Nucleus accumbens (tissue), 56 donors: ENCODE measurements around the gene CFAP46.

Experiments used
- DNase-seq, 56 donors: peaks; one replicate each; lab custom pipeline; 2025; lab: John Stamatoyannopoulos, UW

The CFAP46 gene

DNA sequence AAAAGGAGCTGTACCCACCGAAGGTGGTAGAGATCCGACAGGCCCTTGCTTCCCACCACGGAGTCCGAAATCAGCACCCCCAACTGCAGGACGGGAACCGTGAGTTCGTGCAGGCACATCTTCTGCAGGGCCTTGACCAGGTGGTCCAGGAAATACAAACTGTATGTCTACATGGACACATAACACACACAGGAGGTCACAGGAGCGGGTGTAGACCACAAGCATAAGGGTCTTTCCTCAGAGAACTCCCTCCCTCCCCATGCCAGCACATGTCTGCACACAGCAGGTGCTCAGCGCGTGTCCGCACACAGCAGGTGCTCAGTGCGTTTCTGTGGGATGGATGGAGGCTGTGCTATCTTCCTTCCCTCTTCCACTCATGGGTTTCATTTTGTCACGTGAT, 69.7 kb downstream of the CFAP46 start:
- no peak for DNase-seq

DNA sequence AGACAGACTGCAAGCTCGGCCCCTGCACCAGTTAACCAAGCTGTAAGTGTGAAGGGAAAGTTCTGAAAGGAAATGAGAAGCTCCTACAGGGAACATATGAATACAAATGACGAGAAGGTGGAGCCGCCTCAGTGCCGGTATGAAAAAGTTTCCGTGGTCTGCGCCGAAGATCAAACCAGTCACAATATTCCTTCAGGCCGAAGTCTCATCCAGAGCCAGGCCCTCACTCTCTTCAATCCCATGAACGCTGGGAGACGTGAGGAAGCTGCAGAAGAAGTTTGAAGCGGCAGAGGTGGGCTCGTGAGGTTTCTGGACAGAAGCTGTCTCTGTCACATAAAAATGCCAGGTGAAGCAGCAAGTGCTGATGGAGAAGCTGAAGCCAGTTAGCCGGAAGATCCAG, 71.9 kb downstream of the CFAP46 start:
- DNase-seq: no peak

DNA sequence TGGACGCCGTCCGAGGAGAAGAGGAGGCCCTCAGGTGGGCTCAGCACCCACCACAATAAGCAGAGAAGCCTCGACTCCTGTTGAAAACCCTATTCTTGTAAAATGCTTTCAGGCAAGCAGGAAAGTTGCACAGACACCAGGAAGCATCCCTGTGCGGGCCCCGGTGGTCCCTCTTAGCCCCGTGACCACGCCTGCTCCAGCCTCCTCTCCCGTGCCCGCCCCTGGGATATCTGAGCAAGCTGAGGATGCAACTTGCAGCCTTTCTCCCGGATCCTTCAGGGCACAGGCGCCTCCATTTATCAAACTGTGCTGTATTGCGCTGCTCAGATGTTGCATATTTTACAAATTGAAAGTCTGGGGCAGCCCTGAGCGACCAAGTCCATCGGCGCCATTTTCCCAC, 72.7 kb downstream of the CFAP46 start:
- DNase-seq: no peak

DNA sequence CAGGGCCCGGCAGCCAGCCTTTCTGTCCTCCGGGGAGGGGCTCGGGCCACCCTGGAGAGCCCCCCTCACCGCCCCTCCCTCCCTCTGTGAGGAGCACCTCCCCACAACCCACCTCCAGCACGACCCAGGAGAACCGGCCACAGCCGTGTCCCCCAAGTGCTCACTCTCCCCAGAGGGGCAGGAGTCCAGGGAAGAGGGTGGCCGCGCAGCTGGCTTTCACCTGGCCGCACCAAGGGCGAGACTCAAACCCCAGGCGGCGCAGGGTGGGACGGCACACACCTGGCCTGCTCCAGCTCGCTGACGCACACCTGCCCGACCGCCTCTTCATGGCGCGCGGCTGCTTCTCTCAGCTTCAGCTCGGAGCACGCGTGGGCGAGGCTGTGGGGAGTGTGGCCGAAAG, 73.4 kb downstream of the CFAP46 start:
- no peak for DNase-seq

DNA sequence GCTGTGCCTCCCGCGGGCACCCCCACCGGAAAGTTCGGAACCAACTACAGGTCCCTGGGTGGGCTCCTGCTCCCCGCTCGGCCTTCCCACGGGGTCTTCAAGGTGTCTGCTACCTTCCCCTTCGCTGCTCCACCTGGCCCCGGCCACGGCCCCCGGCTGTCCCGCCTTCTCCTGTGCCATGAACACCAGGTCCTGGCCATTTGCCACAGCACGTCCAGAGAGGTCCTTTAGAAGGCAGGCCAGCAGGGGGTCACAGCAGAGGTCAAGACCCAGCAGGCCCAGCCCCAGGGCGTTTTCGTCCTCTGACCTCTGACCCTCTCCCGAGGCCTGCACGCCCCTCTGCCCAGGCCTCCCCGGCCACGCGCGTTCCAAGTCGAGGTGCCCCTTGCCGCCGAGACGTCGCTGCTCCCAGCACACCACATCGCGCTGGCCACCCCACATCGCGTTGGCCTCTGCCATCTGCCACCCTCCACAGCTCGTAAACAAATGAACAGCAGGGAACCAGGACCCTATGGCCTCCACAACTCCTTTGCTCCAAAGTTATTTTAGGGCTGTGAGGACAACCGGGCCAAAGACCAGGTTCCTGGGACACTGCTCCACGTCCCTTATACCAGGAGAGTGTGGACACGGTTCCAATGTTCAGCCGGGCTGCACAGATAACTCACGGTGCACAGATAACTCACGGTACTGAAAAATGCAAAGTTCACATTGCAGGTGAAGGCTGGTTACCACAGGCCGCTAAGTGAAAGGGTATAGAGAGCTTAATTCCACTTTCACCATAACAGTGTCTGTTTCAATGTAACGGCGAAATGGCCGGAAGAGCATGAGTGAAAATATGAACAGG, 74.3 kb downstream of the CFAP46 start:
- DNase-seq: no peak

DNA sequence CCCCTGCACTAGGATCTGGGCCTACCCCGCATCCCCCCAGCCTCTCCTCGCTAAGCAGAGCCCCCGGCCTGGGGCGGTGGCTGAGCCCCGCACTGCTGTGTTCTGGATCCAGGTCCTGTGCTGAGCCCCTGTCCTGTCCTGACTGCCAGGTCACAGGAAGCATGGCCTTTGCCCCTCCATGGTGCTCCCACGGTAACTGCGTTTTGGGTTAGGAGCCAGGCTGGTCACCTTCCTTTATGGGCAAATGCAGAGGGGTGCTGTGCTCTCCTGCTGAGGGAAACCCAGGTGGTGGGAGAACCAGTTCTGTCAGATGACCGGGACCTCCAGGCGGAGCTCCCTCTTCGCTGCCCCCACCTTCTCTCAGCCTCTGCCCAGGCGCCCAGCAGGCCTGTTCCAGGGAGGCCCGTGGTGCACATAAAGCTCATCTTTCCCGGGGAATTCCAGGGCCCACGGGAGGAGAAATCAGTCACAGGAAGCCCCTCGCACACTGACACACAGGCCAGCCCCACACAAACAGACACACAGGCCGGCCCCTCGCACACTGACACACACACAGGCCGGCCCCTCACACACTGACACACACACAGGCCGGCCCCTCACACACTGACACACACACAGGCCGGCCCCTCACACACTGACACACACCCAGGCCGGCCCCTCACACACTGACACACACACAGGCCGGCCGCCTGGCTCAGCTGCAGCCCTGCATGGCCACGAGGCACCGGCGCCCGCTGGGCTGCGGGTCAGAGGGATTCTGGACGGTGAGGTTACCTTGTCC, 75.6 kb downstream of the CFAP46 start:
- DNase-seq: no peak

DNA sequence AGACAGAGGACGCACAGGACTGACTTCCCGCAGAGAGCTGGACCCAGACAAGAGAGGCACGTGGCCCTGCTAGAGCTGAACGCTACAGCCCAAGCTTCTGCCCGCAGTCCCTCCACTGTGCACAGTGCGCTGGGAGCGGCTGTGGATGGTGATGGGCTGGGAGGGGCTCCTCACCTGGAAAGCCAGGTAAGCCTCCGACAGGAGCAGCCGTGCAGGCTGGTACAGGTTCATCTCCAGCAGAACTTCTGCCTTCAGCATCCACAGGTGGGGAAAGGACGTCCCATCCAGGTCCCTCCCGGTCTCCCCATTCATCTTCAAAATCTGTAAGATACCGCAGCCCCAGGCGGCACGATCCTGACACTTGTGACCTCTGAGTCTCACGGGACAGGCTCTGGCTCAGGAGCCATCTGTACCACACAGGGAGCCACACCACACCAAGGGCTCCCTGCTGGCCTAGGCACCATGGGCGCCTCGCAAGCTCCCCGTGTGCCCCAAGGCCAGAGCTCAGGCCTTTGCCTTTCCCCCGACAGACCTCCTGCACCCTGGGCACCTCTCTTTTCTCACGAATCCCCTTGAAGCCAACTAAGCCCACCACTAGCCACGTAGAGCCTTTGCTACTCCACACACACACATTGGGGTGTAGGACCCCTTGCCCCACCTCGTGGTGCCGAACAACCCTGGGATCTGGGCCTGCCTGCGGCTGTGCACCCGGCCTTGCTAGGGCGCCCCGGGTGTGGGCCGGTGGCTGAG, 76.3 kb downstream of the CFAP46 start:
- no peak for DNase-seq

DNA sequence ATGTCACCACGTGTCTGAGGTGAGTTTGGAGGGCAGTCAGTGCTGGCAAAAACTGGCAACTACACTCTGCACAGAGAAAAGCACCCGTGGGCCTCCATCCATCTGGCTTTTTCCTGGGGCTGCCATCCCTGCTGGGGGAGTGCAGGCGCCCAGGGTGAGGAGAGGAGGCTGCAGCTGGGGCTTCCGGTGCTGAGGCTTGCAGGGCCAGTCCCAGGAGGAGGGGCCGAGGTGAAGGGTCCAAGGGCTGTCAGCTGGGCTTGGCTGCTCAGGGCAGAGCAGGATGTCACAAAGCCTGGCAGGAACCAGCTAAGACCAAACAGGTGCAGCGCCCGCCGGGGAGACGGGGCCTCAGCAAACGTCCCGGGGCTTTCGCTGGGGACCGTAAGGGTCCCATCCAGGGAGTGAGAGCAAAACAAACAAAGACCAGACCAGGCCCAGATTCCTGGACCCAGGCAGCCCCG, 77.2 kb downstream of the CFAP46 start:
- DNase-seq: no peak

DNA sequence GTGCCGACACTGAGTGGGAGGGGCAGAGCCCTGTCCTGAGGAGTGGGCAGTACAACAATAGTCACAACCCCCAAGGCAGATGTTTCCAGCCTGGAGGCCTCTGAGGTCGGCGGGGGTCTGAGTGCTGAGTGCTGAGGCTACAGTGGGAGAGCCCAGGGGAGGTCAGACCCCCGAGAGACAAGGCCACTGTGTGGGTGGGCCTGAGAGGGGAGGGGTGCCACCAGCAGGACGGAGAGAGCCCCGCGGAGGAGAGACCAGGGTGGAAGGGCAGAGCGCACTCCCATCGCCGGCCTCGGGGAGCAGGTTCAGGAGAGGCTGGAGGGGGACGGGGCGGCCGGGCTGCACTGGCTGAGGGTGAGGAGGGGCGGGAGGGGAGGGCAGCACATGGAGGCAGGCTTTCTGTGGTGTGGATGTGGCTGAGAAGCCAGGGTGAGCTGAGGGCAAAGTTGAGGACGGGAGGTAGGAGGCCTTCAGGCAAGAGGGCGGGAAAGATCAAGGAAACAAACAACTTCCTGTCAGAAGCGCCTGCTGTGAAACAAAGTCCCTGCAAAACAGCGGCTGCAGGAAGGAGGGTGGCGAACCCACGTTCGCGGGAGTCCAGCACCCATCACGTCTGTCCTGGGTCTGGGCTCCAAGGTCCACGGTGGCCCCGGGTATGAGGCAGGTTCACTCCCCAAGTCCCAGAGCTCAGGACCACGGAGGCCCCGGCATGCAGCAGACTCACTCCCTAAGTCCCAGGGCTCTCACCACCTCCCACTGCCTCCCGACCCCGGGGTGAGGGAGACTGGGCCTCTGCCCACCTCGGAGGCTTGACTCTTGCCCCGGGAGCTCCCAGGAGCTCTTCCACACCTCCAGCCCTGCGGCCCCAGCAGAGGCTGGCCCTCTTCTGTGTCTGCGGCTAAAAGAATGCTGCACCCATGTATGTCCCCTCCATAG, 79.6 kb downstream of the CFAP46 start:
- no peak for DNase-seq

DNA sequence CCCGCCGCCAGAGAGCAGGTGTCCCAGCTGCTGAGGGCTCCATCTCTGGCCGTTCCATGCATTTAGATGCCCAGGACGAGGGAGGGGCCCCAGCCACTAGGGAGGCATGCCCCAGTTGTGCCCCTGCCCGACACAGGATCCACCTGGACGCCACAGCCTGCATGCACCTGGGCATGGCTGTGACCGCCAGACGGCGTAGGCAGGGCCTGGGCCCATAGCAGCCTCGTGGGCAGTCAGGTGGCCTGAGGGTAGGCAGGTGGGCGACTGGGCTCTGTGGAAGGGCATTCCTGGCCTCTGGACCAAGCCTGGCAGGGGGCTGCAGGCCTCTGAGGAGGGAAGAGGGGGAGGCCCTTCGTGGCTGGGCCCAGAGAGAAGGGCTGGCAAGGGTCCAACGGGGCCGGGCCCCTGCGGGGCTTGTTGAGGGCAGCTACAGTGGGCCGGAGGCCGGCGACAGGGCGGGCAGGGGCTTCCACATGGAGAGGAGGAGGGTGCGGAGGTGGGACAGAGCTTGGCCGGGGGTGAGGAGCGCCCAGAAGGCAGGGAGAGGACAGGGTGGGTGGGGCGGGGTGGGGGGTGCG, 80.4 kb downstream of the CFAP46 start:
- DNase-seq: no peak

DNA sequence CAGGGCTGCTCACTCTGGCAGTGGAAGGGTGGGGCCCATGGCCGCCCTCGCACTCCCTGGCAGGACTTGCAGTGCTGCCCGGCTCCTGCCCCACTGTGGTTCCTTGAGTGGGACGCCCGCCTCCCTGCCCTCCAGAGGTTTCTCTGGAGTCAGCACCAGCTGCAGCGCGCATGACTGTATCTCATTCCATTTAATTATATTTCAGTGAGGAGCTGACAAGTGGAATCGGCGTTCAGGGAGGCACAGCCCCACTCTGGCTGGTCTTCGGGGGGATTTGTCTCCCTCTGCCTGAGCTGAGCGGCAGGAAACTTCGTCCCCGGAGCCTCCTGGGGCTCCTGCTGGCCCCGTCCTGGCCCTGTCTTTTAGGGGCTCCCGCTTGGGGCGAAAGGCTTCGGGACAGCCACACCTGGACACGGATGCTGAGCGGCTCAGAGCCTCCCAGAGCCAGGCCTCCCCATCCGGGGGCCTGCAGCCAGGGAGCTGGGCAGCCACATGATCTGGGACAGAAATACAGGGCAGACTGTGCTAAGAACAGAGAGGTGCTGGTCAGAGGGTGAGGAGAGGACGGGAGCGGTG, 81.2 kb downstream of the CFAP46 start:
- DNase-seq: no peak

DNA sequence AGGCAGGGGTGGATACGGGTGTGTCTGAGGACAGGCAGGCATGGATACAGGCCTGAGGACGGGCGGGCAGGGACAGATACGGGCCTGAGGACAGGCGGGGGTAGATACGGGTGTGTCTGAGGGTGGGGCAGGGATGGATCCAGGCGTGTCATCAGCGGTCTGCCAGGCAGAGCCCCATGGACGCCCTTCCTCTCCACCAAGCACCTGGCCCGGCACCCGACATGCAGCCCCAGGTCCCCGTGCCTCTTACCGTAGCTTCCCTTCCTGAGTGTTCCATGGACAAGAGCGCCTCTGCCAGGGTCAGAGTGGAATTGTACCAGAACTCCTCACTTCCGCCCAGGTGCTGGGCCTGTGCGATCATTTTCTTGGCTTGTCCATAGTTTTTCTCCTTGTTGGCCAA, 81.8 kb downstream of the CFAP46 start:
- DNase-seq: no peak

DNA sequence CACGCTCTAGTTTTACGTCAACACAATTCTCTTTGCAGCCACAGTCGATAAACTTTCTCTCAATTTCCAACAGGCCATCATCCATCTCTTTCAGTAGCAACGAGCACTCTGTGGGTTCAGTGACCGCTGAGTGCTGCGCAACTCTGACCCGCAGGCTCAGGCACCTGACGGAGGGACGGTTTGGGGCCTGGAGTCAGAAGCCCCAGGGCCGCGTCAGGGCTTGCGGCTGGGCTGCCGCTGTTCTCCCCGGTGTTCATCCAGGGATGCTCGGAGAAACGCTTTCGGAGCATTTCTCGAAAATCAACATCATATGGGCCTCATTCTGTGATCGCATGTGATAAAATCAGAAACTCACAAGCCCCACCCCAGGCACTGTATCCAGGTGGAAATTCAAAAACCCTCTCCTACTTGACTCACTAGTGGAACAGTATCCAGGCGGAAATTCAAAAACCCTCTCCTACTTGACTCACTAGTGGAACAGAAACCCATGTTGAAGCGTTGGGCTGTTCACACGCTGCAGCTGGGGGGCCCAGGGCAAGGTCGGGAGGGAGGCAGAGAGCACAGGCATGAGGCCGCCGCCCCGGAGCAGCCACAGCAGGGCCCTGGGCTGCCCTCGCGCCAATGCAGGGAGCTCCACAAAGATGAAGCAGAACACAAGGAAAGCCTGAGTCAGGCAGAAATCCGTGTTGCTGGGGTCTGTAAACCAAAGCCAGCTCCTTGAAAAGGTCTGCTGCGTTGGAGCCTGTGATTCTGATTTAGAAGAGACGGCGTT, 83.1 kb downstream of the CFAP46 start:
- no peak for DNase-seq

DNA sequence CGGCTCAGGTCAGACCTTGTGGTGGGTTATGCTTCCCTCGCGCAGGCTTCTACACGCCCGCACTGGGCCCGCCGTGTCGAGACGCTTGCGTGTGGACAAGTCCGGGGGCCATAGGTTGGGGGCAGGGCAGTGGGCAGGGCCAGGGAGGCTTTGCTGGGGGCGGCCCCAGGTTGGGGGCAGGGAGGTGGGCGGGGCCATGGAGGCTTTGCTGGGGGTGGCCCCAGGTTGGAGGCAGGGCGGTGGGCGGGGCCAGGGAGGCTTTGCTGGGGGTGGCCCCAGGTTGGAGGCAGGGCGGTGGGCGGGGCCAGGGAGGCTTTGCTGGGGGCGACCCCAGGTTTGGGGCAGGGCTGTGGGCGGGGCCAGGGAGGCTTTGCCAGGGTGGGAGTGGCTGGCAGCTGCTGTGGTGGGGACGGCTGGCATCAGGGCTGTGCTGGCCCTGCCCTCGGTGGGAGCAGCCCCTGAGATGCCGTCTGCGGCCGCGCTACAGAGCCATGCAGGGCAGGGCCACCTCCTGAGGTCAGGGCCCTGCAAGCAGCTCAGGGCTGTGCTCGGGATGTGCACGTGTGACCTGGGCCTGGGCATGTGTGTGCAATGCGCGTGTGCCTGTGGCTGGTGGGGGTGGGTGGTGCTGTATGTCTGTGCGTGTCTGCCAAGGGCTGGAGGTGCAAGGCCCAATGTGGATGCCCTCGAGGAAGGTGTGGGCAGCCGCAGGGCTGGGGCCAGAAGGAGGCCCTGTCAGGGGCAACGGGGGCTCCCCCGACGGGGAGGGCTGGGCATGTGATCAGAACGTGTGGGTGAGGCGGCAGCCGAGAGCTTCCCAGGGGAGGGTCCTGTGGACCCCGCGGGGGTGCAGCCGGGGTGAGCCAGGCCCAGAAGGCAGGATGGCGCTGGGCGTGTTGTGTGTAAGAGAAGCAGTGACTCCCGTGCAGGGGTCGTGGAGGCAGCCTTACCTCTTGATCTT, 84.0 kb downstream of the CFAP46 start:
- no peak for DNase-seq

DNA sequence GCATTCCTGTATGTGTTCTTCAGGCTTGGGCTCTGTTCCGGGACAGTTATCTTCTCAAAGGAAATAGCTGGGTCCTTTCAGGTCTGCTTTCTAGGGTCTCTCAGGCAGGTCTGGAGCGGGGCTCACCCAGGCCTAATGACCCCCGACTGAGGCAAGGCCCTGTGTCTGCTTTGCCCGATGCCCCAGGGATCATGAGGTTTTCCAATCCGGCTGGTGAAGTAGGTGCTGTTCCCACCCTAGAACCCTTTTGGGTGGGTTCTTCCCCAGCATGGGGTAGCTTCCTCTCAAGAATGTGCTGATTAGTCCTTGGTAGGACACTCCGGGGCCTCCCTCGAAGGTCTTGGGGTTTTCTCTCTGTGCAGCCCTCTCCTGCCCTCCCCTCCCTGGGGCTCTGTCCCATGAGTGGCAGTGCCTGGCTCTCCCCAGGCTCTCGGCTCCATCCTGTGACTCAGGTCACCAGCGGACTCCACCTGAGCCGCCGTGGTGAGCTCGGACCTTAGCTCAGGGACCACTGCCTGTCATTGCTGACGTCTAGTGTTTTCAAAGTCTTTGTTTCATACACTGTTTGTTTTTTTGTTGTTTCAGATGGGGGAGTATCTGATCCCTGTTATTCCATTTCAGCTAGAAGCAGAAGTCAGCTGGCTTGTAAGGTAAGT, 85.4 kb downstream of the CFAP46 start:
- no peak for DNase-seq

DNA sequence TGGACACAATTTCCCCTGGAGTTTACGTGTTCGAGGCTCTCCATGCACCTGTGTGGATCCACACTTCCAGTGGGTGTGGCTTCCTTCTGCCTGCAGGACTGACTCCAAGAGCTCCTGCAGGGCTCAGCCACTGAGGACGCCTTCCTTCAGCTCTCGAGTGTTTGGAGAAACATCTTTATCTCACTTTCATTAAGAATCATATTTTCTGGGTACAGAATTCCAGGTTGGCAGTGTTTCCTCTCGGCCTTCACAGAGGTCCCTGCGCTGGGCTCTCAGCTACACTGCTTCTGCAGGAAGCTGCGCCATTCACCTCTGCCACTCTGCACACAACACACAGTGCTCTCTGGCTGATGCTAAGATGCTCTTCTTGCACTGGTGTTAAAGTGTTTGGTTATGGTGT, 86.5 kb downstream of the CFAP46 start:
- DNase-seq: no peak

DNA sequence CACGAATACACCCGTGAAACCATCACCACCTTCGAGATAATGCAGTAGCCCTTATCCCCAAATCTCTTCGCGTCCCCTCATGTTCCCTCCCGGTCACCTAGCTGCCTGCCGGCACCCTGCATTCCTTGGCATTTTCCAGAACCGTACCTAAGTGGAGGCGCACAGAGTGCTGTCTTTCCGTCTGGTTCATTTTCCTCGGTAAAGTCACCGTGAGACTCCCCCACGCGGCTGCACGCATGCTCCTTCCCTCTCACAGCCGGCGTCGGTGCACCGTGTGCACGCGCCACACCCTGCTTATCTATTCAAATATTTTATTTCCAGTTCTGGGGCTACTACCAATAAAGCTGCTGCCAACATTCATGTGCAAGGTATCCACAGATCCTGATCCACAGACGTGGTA, 90.9 kb downstream of the CFAP46 start:
- DNase-seq: no peak
